Esophagus squamous epithelium (tissue), 4 donors: ENCODE measurements around the gene MAP2K5.

Source experiments
- CTCF ChIP-seq, 6 experiments: fragments of 450-650 bp in 4 of 6; fragments of 200-600 bp in 2 of 6; sonication (generic) in 2 of 6; IDR thresholded peaks; one replicate each; pipeline ENCODE4 v1.5.1; 2016 to 2019; ENCODE audit warnings: antibody characterized with exemption in 6 of 6, mild to moderate bottlenecking in 4 of 6, moderate library complexity in 4 of 6
- POLR2A ChIP-seq, 4 donors: fragments of 450-650 bp; IDR thresholded peaks; one replicate each; pipeline ENCODE4 v1.6.1; 2017; ENCODE audit warnings: antibody characterized with exemption in 4 of 4, mild to moderate bottlenecking in 4 of 4, moderate library complexity in 3 of 4

GRCh38 chr15:67512140-67512539 is 30.4 kb upstream of the MAP2K5 start:
- no peak for TF ChIP-seq CTCF (IDR thresholded peaks at IDR 0.05)
- no peak for TF ChIP-seq POLR2A (IDR thresholded peaks at IDR 0.05)
